Measurements from ENCODE around the gene LRRN1. TPM values are rescaled to one million over a fixed set of nuclear protein-coding genes. Genes with fewer than 3 reads are reported as not detected.
"Not testable (repeated sequence)": the region's sequence is repeated elsewhere in the genome, so short reads cannot be mapped to it uniquely, and the experiment has no call there.

Gene LRRN1
- total RNA-seq, 1 experiment from 2014 or later = 1.2 TPM

GRCh38 chr3:3875491-3875890 lies 76.3 kb downstream of the LRRN1 start:
- BruUV-seq (replicated peaks) = no TSS peak
- Mint-ChIP-seq H3K9me3 (ENCODE audit: unreplicated experiment) (peaks cover 5% of the 10 kb centered on the region), H3K4me1 (ENCODE audit: insufficient read depth, unreplicated experiment) (no peaks in the 10 kb centered on the region), H3K36me3 (ENCODE audit: insufficient read depth, unreplicated experiment) (no peaks in the 10 kb centered on the region), H3K27me3 (ENCODE audit: insufficient read depth, unreplicated experiment) (no peaks in the 10 kb centered on the region), H3K4me3 (ENCODE audit: unreplicated experiment) (no peak overlapping the region), H3K27ac (ENCODE audit: low read depth, unreplicated experiment) (no peak overlapping the region)
- intact Hi-C loops (cut with micrococcal nuclease) = no loop called here
- CTCF ChIA-PET = no interaction called here
- DNase-seq (ENCODE audit: unreplicated experiment) = no peak
- no peak for TF ChIP-seq CTCF (IDR thresholded peaks at IDR 0.05; ENCODE audit: unreplicated experiment)
- POLR2A ChIA-PET = no interaction called here

GRCh38 chr3:3881050-3881449 lies 81.8 kb downstream of the LRRN1 start:
- no peak overlapping the region for H3K27ac Mint-ChIP-seq (ENCODE audit: low read depth, unreplicated experiment)
- H3K4me3 Mint-ChIP-seq (ENCODE audit: unreplicated experiment) = no peak overlapping the region
- BruUV-seq (replicated peaks) = no TSS peak
- H3K36me3 Mint-ChIP-seq (ENCODE audit: insufficient read depth, unreplicated experiment) = no peaks in the 10 kb centered on the region
- ChIA-PET CTCF (interaction anchor here (0.7 kb wide), 1 partner anchor 95 kb away, joined by 3 read pairs; no protein-coding TSS in a partner anchor), POLR2A (no interaction called here)
- DNase-seq (ENCODE audit: unreplicated experiment) = no peak
- peaks cover 8% of the 10 kb centered on the region for H3K9me3 Mint-ChIP-seq (ENCODE audit: unreplicated experiment)
- H3K4me1 Mint-ChIP-seq (ENCODE audit: insufficient read depth, unreplicated experiment) = no peaks in the 10 kb centered on the region
- intact Hi-C loops (cut with micrococcal nuclease) = no loop called here
- TF ChIP-seq CTCF (IDR thresholded peaks at IDR 0.05; ENCODE audit: unreplicated experiment) = no peak
- H3K27me3 Mint-ChIP-seq (ENCODE audit: insufficient read depth, unreplicated experiment) = no peaks in the 10 kb centered on the region

- peaks cover 31% of the 10 kb centered on the region for H3K9me3 Mint-ChIP-seq (ENCODE audit: unreplicated experiment)
- H3K27me3 Mint-ChIP-seq (ENCODE audit: insufficient read depth, unreplicated experiment); CTCF ChIA-PET; H3K4me1 Mint-ChIP-seq (ENCODE audit: insufficient read depth, unreplicated experiment); H3K4me3 Mint-ChIP-seq (ENCODE audit: unreplicated experiment); DNase-seq (ENCODE audit: unreplicated experiment); BruUV-seq (replicated peaks); H3K27ac Mint-ChIP-seq (ENCODE audit: low read depth, unreplicated experiment); POLR2A ChIA-PET; H3K36me3 Mint-ChIP-seq (ENCODE audit: insufficient read depth, unreplicated experiment); intact Hi-C loops (cut with micrococcal nuclease): not testable (repeated sequence)
Measured at GRCh38 chr3:3887311-3887710, 88.1 kb downstream of the LRRN1 start.

GRCh38 chr3:3893590-3893989 lies 94.4 kb downstream of the LRRN1 start:
- H3K36me3 Mint-ChIP-seq (ENCODE audit: insufficient read depth, unreplicated experiment) = no peaks in the 10 kb centered on the region
- H3K4me3 Mint-ChIP-seq (ENCODE audit: unreplicated experiment) = no peak overlapping the region
- no peaks in the 10 kb centered on the region for H3K4me1 Mint-ChIP-seq (ENCODE audit: insufficient read depth, unreplicated experiment)
- ChIA-PET POLR2A (no interaction called here), CTCF (no interaction called here)
- intact Hi-C loops (cut with micrococcal nuclease) = no loop called here
- peaks cover 18% of the 10 kb centered on the region for H3K9me3 Mint-ChIP-seq (ENCODE audit: unreplicated experiment)
- BruUV-seq (replicated peaks) = no TSS peak
- no peak for DNase-seq (ENCODE audit: unreplicated experiment)
- no peaks in the 10 kb centered on the region for H3K27me3 Mint-ChIP-seq (ENCODE audit: insufficient read depth, unreplicated experiment)
- TF ChIP-seq CTCF (IDR thresholded peaks at IDR 0.05; ENCODE audit: unreplicated experiment) = no peak
- no peak overlapping the region for H3K27ac Mint-ChIP-seq (ENCODE audit: low read depth, unreplicated experiment)

Data from MCF 10A (cell line).